HepG2 (cell line): Measurements from ENCODE around the gene SV2B. TPM values are rescaled to one million over a fixed set of nuclear protein-coding genes. Genes with fewer than 3 reads are reported as not detected.

Experiments used
- ATAC-seq: fragments of 200-7000 bp; cut with Tn5 transposase; 3 replicates; pipeline ENCODE4 v1.9.1; 2020; ENCODE audit warnings: mild to moderate bottlenecking, moderate library complexity
- BruUV-seq: library from RNA; stranded (reverse); fragments of 400-500 nt; replicated peaks from 2 replicates; lab custom pipeline; 2021; lab: Mats Ljungman, UMichigan
- CTCF ChIA-PET: fragments of 300-600 bp; formaldehyde crosslinking; extraction: SDS; loops from one replicate; lab custom pipeline; 2021; ENCODE audit warnings: low total read pairs, inconsistent platforms, low intra/inter-chr PET ratio; lab: Yijun Ruan, JAX
- POLR2A ChIA-PET: fragments of 350-600 bp; sonication (Branson Sonifier 250); formaldehyde crosslinking; loops from one replicate; lab custom pipeline; 2020; ENCODE audit warnings: antibody characterized with exemption, inconsistent platforms; lab: Yijun Ruan, JAX
- DNase-seq: peaks from one replicate; pipeline ENCODE4 v3.0.0-alpha.2; 2015; ENCODE audit warnings: low spot score
- FAIRE-seq: peaks from 3 replicates; lab custom pipeline; 2011; peaks lifted over from hg19 to GRCh38; lab: Jason Lieb, UNC
- H2AFZ ChIP-seq: one replicate; pipeline ENCODE4 v1.6.1; 2011; ENCODE audit warnings: low read length, inconsistent platforms
- H3K27ac ChIP-seq: fragments of 300-600 bp; 3 replicates; pipeline ENCODE4 v1.8.0; 2011; ENCODE audit warnings: mixed run types, mild to moderate bottlenecking, mixed read lengths, low read length, inconsistent platforms; ENCODE audit not compliant: insufficient read depth; ENCODE audit errors: extremely low read length
- H3K27me3 ChIP-seq, 2 experiments: fragments of 200-600 bp in 1 of 2; 2 replicates in 1 of 2; 3 replicates in 1 of 2; pipeline versions ENCODE4 v1.6.0 to v1.8.0; 2011; ENCODE audit warnings: low read length in 2 of 2, mild to moderate bottlenecking in 2 of 2, moderate library complexity in 2 of 2, inconsistent platforms in 1 of 2; ENCODE audit not compliant: insufficient read depth in 2 of 2, control insufficient read depth in 1 of 2
- H3K36me3 ChIP-seq, 2 experiments: fragments of 200-600 bp in 1 of 2; replicated peaks in 1 of 2; 2 replicates in 1 of 2; 3 replicates in 1 of 2; pipeline versions ENCODE4 v1.5.1 to v1.8.0; 2011; ENCODE audit warnings: low read length in 2 of 2, inconsistent platforms in 1 of 2; ENCODE audit not compliant: insufficient read depth in 2 of 2, control insufficient read depth in 1 of 2
- H3K4me1 ChIP-seq: 2 replicates; pipeline ENCODE4 v1.5.1; 2012; ENCODE audit warnings: low read length, inconsistent platforms; ENCODE audit not compliant: insufficient read depth
- H3K4me2 ChIP-seq: 2 replicates; pipeline ENCODE4 v1.6.0; 2011; ENCODE audit warnings: low read depth, low read length, inconsistent platforms
- H3K4me3 ChIP-seq, 3 experiments: fragments of 200-600 bp in 1 of 3; sonication (generic), shearing (Covaris generic) in 1 of 3; replicated peaks in 1 of 3; 2 replicates each; pipeline ENCODE4 v1.5.1; 2011 to 2016; ENCODE audit warnings: low read length in 3 of 3, inconsistent platforms in 2 of 3, low read depth in 2 of 3, mild to moderate bottlenecking in 2 of 3, control low read depth in 1 of 3, mixed read lengths in 1 of 3; ENCODE audit not compliant: insufficient read depth in 1 of 3
- H3K79me2 ChIP-seq: one replicate; pipeline ENCODE4 v1.6.1; 2011; ENCODE audit warnings: low read length, inconsistent platforms; ENCODE audit not compliant: insufficient read depth
- H3K9ac ChIP-seq: 2 replicates; pipeline ENCODE4 v1.6.0; 2011; ENCODE audit warnings: mild to moderate bottlenecking, low read depth, low read length, inconsistent platforms; ENCODE audit not compliant: insufficient read depth
- H3K9me3 ChIP-seq: 2 replicates; pipeline ENCODE4 v1.5.1; 2012; ENCODE audit warnings: mild to moderate bottlenecking, low read length
- H4K20me1 ChIP-seq: 2 replicates; pipeline ENCODE4 v1.6.0; 2011; ENCODE audit warnings: inconsistent platforms, mild to moderate bottlenecking, low read length, moderate library complexity; ENCODE audit not compliant: insufficient read depth
- NRL ChIP-seq: sonication (generic); formaldehyde crosslinking; IDR thresholded peaks from 2 replicates; pipeline ENCODE4 v1.5.0; 2020; ENCODE audit warnings: missing genetic modification reagents, mild to moderate bottlenecking, moderate library complexity, borderline replicate concordance
- SETDB1 ChIP-seq: sonication (generic); formaldehyde crosslinking; IDR thresholded peaks from 2 replicates; pipeline ENCODE4 v1.5.1; 2020; ENCODE audit warnings: missing genetic modification reagents, mild to moderate bottlenecking, borderline replicate concordance
- SMAD9 ChIP-seq: sonication (generic); formaldehyde crosslinking; IDR thresholded peaks from 2 replicates; pipeline ENCODE4 v1.5.1; 2020; ENCODE audit warnings: mild to moderate bottlenecking, missing genetic modification reagents
- ZNF468 ChIP-seq: sonication (generic); formaldehyde crosslinking; IDR thresholded peaks from 2 replicates; pipeline ENCODE4 v1.8.0; 2022; ENCODE audit warnings: mild to moderate bottlenecking, moderate library complexity, missing genetic modification reagents
- ZNF547 ChIP-seq: sonication (generic); formaldehyde crosslinking; IDR thresholded peaks from 2 replicates; pipeline ENCODE4 v1.5.1; 2020; ENCODE audit warnings: mild to moderate bottlenecking, missing genetic modification reagents
- WGBS: methylation state at CpG from one replicate; pipeline ENCODE4 v1.1.6; 2017; ENCODE audit warnings: low lambda C conversion rate; 5-methylcytosine and 5-hydroxymethylcytosine counted together
- in situ Hi-C: cut with HindIII; loops from 2 replicates; pipeline ENCODE4 v1.10.0; 2017; ENCODE audit warnings: low pct_unique_long_range_greater_than_20kb; ENCODE audit not compliant: extremely low pct_ligation_motif_present
- intact Hi-C: fragments of 100-400 bp; cut with micrococcal nuclease; formaldehyde crosslinking; loops from one replicate; pipeline ENCODE4 v1.10.0; 2022; ENCODE audit not compliant: unreplicated experiment
- polyA plus RNA-seq, 8 experiments: library from polyadenylated mRNA; depleted of rRNA in 3 of 8; stranded (reverse) in 7 of 8; unstranded in 1 of 8; fragments of >200 nt; fragmentation: Illumina TruSeq in 4 of 8; extraction: Trizol in 4 of 8; gene quantifications; 2 replicates each; pipeline versions ENCODE4 v1.2.1 to v1.2.3, GENCODE V29; 2011 to 2016; ENCODE audit warnings: low read depth in 4 of 8, missing spikeins in 1 of 8, mixed read lengths in 1 of 8; ENCODE audit not compliant: insufficient read depth in 1 of 8
- total RNA-seq, 5 experiments: library from RNA; depleted of rRNA; stranded (reverse); fragments of >200 nt; fragmentation: Illumina TruSeq; extraction: Trizol; gene quantifications; 2 replicates each; pipeline ENCODE4 v1.2.3, GENCODE V29; 2016; ENCODE audit warnings: low read depth in 1 of 5
- TF ChIP-seq, protein P1 (sequence below): sonication (generic); formaldehyde crosslinking; IDR thresholded peaks from 2 replicates; pipeline ENCODE4 v1.4.0; 2020; ENCODE audit warnings: mild to moderate bottlenecking, missing genetic modification reagents
- TF ChIP-seq, protein P2 (sequence below): IDR thresholded peaks from 2 replicates; pipeline ENCODE4 v1.6.1; 2016; ENCODE audit warnings: missing genetic modification reagents, missing compliant biosample characterization
- TF ChIP-seq, protein P3 (sequence below): sonication (generic); formaldehyde crosslinking; IDR thresholded peaks from 2 replicates; pipeline ENCODE4 v1.5.1; 2020; ENCODE audit warnings: mild to moderate bottlenecking, missing genetic modification reagents, moderate library complexity
- TF ChIP-seq, protein P4 (sequence below): sonication (generic); formaldehyde crosslinking; IDR thresholded peaks from 2 replicates; pipeline ENCODE4 v1.4.0; 2020; ENCODE audit warnings: missing genetic modification reagents, borderline replicate concordance

Gene SV2B
- total and polyA plus RNA-seq, 2 of the 13 experiments (the other 11 are each of a cell fraction or from before 2014, with no cell fraction given): not detected

DNA sequence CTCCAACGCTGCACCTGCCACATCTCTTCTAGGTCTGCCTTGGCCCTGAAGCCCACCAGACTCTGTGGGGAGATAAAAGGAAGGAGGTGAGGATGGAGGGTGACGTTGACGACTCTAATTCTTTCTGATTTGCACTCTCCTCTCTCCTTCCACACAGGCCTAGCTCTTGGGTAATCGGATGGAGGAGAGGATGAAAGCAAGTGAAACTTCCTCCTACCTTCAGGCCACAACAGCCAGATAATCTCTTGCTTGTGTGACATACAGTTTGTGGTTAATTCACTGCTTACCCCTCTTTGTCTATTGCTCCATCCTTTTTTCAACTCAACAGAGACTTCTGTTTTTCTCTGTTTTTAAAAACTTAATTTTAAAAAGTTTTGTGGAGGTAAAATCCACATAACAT lies 208.1 kb downstream of the SV2B start:
- Histone ChIP-seq H3K4me2 (no peak overlapping the region), H3K4me3 (no peak overlapping the region), H3K9ac (no peak overlapping the region), H3K36me3 (no peaks in the 10 kb centered on the region), H3K79me2 (no peaks in the 10 kb centered on the region), H3K27ac (no peak overlapping the region), H3K9me3 (no peaks in the 10 kb centered on the region), H4K20me1 (no peaks in the 10 kb centered on the region), H2AFZ (no peak overlapping the region), H3K4me1 (no peaks in the 10 kb centered on the region), H3K27me3 (peaks cover 1 to 8% of the 10 kb centered on the region in 2 experiments; a peak in 3 of 5 replicates)
- no TSS peak for BruUV-seq
- no peak for DNase-seq
- in situ Hi-C loops: loop anchor here (10.0 kb wide), 1 partner anchor 547 kb away; the partner anchor contains the start of gene SLCO3A1
- POLR2A ChIA-PET: no interaction called here
- 0% methylated on average over 4 of the region's 4 CpGs for WGBS
- no peak for ATAC-seq
- TF ChIP-seq, protein P1, sequence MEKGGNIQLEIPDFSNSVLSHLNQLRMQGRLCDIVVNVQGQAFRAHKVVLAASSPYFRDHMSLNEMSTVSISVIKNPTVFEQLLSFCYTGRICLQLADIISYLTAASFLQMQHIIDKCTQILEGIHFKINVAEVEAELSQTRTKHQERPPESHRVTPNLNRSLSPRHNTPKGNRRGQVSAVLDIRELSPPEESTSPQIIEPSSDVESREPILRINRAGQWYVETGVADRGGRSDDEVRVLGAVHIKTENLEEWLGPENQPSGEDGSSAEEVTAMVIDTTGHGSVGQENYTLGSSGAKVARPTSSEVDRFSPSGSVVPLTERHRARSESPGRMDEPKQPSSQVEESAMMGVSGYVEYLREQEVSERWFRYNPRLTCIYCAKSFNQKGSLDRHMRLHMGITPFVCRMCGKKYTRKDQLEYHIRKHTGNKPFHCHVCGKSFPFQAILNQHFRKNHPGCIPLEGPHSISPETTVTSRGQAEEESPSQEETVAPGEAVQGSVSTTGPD (CRISPR knock-in tag): no peak
- TF ChIP-seq, protein P2, sequence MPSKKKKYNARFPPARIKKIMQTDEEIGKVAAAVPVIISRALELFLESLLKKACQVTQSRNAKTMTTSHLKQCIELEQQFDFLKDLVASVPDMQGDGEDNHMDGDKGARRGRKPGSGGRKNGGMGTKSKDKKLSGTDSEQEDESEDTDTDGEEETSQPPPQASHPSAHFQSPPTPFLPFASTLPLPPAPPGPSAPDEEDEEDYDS (CRISPR knock-in tag): no peak
- TF ChIP-seq NRL (CRISPR knock-in tag) (no peak), ZNF547 (CRISPR knock-in tag) (no peak)
- intact Hi-C loops: no loop called here
- no peak for FAIRE-seq
- CTCF ChIA-PET: no interaction called here

DNA sequence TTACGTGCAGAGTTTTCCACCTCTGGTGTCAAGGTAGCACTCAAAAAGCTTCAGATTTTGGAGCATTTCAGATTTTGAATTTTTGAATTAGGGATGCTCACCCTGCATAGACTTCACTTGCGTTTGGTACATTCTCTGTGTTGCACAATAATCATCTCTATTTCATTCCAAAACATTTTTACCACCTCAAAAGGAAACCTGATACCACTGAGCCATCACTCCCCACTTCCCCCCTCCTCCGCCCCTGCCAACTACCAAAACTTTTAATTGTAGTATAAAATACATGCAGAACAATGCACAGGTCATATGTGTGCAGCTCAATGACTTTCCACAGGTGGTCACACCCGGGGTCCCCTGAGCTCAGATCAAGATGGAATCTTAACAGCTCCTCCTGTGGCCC lies 208.8 kb downstream of the SV2B start:
- H3K4me2 ChIP-seq: no peak overlapping the region
- POLR2A ChIA-PET: no interaction called here
- no peaks in the 10 kb centered on the region for H3K9me3 ChIP-seq
- peaks cover 1 to 8% of the 10 kb centered on the region in 2 experiments; a peak in 3 of 5 replicates for H3K27me3 ChIP-seq
- in situ Hi-C loops (loop anchor here (10.0 kb wide), 1 partner anchor 546 kb away; the partner anchor contains the start of gene SLCO3A1), intact Hi-C loops (no loop called here)
- H4K20me1 ChIP-seq: no peaks in the 10 kb centered on the region
- DNase-seq (no peak), ATAC-seq (no peak)
- BruUV-seq: no TSS peak
- WGBS: 12% methylated on average over 4 of the region's 4 CpGs
- no peak overlapping the region for H2AFZ ChIP-seq
- no peak overlapping the region for H3K27ac ChIP-seq
- H3K4me1 ChIP-seq: no peaks in the 10 kb centered on the region
- no peak overlapping the region for H3K9ac ChIP-seq
- TF ChIP-seq SETDB1 (CRISPR knock-in tag) (no peak), ZNF468 (no peak), SMAD9 (CRISPR knock-in tag) (no peak)
- TF ChIP-seq, protein P3, sequence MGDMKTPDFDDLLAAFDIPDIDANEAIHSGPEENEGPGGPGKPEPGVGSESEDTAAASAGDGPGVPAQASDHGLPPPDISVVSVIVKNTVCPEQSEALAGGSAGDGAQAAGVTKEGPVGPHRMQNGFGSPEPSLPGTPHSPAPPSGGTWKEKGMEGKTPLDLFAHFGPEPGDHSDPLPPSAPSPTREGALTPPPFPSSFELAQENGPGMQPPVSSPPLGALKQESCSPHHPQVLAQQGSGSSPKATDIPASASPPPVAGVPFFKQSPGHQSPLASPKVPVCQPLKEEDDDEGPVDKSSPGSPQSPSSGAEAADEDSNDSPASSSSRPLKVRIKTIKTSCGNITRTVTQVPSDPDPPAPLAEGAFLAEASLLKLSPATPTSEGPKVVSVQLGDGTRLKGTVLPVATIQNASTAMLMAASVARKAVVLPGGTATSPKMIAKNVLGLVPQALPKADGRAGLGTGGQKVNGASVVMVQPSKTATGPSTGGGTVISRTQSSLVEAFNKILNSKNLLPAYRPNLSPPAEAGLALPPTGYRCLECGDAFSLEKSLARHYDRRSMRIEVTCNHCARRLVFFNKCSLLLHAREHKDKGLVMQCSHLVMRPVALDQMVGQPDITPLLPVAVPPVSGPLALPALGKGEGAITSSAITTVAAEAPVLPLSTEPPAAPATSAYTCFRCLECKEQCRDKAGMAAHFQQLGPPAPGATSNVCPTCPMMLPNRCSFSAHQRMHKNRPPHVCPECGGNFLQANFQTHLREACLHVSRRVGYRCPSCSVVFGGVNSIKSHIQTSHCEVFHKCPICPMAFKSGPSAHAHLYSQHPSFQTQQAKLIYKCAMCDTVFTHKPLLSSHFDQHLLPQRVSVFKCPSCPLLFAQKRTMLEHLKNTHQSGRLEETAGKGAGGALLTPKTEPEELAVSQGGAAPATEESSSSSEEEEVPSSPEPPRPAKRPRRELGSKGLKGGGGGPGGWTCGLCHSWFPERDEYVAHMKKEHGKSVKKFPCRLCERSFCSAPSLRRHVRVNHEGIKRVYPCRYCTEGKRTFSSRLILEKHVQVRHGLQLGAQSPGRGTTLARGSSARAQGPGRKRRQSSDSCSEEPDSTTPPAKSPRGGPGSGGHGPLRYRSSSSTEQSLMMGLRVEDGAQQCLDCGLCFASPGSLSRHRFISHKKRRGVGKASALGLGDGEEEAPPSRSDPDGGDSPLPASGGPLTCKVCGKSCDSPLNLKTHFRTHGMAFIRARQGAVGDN (CRISPR knock-in tag): no peak
- TF ChIP-seq, protein P4, sequence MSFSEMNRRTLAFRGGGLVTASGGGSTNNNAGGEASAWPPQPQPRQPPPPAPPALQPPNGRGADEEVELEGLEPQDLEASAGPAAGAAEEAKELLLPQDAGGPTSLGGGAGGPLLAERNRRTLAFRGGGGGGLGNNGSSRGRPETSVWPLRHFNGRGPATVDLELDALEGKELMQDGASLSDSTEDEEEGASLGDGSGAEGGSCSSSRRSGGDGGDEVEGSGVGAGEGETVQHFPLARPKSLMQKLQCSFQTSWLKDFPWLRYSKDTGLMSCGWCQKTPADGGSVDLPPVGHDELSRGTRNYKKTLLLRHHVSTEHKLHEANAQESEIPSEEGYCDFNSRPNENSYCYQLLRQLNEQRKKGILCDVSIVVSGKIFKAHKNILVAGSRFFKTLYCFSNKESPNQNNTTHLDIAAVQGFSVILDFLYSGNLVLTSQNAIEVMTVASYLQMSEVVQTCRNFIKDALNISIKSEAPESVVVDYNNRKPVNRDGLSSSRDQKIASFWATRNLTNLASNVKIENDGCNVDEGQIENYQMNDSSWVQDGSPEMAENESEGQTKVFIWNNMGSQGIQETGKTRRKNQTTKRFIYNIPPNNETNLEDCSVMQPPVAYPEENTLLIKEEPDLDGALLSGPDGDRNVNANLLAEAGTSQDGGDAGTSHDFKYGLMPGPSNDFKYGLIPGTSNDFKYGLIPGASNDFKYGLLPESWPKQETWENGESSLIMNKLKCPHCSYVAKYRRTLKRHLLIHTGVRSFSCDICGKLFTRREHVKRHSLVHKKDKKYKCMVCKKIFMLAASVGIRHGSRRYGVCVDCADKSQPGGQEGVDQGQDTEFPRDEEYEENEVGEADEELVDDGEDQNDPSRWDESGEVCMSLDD: no peak
- TF ChIP-seq, all 625 proteins: peak for 0
- Histone ChIP-seq H3K36me3 (no peaks in the 10 kb centered on the region), H3K4me3 (no peak overlapping the region), H3K79me2 (no peaks in the 10 kb centered on the region)
- no peak for FAIRE-seq
- CTCF ChIA-PET: no interaction called here
